ENCODE results near the gene HLA-F.

The HLA-F gene

DNA sequence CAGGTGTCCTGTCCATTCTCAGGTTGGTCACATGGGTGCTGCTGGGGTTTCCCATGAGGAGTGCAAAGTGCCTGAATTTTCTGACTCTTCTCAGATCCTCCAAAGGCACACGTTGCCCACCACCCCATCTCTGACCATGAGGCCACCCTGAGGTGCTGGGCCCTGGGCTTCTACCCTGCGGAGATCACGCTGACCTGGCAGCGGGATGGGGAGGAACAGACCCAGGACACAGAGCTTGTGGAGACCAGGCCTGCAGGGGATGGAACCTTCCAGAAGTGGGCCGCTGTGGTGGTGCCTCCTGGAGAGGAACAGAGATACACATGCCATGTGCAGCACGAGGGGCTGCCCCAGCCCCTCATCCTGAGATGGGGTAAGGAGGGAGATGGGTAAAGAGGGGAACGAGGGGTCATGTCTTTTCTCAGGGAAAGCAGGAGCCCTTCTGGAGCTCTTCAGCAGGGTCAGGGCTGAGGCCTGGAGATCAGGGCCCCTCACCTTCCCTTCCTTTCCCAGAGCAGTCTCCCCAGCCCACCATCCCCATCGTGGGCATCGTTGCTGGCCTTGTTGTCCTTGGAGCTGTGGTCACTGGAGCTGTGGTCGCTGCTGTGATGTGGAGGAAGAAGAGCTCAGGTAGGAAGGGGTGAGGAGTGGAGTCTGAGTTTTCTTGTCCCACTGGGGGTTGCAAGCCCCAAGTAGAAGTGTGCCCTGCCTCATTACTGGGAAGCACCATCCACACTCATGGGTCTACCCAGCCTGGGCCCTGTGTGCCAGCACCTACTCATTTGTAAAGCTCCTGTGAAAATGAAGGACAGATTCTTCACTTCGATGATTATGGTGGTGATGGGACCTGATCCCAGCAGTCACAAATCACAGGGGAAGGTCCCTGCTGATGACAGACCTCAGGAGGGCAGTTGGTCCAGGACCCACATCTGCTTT is 2.0 kb downstream of the HLA-F start:
- no peak overlapping the region for H3K4me3 ChIP-seq (replicated peaks; ENCODE audit: low read depth, low read length)
- TF ChIP-seq, protein P1, sequence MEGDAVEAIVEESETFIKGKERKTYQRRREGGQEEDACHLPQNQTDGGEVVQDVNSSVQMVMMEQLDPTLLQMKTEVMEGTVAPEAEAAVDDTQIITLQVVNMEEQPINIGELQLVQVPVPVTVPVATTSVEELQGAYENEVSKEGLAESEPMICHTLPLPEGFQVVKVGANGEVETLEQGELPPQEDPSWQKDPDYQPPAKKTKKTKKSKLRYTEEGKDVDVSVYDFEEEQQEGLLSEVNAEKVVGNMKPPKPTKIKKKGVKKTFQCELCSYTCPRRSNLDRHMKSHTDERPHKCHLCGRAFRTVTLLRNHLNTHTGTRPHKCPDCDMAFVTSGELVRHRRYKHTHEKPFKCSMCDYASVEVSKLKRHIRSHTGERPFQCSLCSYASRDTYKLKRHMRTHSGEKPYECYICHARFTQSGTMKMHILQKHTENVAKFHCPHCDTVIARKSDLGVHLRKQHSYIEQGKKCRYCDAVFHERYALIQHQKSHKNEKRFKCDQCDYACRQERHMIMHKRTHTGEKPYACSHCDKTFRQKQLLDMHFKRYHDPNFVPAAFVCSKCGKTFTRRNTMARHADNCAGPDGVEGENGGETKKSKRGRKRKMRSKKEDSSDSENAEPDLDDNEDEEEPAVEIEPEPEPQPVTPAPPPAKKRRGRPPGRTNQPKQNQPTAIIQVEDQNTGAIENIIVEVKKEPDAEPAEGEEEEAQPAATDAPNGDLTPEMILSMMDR (IDR thresholded peaks at IDR 0.05; ENCODE audit: low read length, missing control alignments) = no peak
- DNase-seq (ENCODE audit: low read depth) = no peak

DNA sequence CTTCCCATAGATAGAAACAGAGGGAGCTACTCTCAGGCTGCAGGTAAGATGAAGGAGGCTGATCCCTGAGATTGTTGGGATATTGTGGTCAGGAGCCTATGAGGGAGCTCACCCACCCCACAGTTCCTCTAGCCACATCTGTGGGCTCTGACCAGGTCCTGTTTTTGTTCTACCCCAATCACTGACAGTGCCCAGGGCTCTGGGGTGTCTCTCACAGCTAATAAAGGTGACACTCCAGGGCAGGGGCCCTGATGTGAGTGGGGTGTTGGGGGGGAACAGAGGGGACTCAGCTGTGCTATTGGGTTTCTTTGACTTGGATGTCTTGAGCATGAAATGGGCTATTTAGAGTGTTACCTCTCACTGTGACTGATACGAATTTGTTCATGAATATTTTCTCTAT is 2.8 kb downstream of the HLA-F start:
- DNase-seq (ENCODE audit: low read depth) = no peak
- TF ChIP-seq, protein P1 (IDR thresholded peaks at IDR 0.05; ENCODE audit: low read length, missing control alignments) = no peak
- H3K4me3 ChIP-seq (replicated peaks; ENCODE audit: low read depth, low read length) = no peak overlapping the region

DNA sequence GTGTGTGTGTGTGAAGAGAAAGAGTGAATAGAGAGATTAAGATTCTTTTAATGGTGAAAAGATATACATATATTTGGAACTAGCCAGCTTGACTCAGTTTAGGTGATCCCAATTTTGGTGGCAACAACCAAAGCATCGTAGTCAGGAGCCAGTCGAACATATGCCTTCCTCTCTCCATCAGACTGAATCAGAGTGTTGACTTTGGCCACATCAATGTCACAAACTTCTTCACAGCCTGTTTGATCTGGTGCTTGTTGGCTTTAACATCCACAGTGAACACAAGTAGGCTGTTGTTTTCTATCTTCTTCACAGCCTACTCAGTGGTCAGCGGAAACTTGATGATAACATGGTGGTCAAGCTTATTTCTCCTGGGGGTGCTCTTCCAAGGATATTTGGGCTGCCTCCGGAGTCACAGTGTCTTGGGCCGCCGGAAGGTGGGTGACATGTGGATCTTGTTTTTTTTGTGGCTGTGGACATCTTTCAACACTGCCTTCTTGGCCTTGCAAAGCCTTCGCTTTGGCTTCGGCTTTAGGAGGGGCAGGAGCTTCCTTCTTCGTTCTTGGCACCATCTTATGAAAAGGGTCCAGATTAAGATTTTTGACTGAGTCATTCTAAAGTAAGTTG is 3.4 kb downstream of the HLA-F start:
- TF ChIP-seq, protein P1 (IDR thresholded peaks at IDR 0.05; ENCODE audit: low read length, missing control alignments) = no peak
- H3K4me3 ChIP-seq (replicated peaks; ENCODE audit: low read depth, low read length) = no peak overlapping the region
- no peak for DNase-seq (ENCODE audit: low read depth)

DNA sequence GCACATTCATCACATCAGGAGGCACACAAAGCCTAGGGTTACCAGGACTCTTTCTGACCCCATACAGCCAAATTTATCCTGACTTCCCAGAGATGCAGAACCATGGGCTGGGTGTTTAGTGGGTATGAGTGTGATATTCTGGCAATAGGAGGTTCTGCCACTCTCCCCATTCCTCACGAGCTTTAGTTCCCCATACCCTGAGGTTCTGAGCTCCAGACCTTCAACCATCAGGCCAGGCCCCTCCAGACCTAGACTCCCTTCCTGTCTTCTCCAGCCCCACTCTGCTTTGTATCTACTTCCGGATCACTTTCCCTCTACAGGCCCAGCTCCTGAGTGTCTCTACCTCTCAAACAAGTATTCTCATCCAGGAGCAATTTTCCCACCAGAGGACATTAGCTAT is 4.4 kb downstream of the HLA-F start:
- TF ChIP-seq, protein P1 (IDR thresholded peaks at IDR 0.05; ENCODE audit: low read length, missing control alignments) = no peak
- DNase-seq (ENCODE audit: low read depth) = no peak
- no peak overlapping the region for H3K4me3 ChIP-seq (replicated peaks; ENCODE audit: low read depth, low read length)

DNA sequence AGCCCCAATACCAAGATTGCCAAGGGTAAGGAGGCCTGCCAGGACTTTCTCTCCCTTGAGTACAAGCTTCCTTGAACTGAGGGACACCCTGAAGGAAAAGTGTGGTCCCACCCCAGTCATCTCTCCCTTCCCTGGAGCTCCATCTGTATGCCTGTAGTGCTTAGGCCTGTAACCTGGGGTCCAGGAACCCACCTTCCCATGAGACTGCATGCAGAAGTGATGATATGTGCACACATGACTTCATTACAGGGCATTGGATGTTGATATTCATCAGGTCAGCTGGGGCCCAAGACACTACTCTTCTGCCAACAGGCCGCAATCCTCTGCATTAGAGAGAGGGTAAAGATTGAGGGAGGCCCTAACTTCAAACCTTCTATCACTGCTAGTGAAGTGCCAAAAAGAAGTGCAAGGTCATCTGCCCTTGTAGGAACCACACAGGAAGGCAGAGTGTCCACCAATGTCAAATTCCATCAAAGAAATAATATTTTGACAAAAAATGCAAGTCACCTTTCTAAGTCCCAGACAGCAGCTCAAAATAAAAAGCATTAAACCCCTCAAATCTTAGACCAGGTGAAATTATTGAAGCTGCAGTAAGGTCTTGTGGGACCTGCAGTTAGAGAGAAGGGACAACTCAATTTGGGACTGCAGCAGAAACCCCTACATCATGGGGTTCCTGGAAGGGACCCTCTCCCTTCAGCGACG is 5.1 kb downstream of the HLA-F start:
- TF ChIP-seq, protein P1 (IDR thresholded peaks at IDR 0.05; ENCODE audit: low read length, missing control alignments) = no peak
- no peak for DNase-seq (ENCODE audit: low read depth)

DNA sequence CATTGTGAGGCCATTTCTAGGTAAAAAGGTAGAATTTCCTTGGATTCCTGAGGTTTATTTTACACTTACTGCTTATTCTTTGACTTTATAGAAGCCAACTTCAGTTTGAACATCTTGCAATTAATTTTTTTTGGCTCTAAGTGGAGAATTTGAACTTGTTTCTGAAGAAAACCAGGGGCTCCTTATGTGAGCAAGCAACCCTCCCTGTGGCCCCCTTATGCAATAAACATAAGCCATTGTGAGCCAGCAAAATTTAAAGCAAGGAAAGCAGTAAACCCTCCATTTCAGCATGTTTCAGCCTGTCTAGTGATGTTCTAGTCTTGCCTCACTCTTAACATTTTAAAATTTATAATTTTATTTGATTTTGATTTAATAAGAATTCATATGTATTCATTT is 5.6 kb downstream of the HLA-F start:
- no peak overlapping the region for H3K4me3 ChIP-seq (replicated peaks; ENCODE audit: low read depth, low read length)
- TF ChIP-seq, protein P1 (IDR thresholded peaks at IDR 0.05; ENCODE audit: low read length, missing control alignments) = no peak
- DNase-seq (ENCODE audit: low read depth) = no peak

More for the DNA sequence above, 5.1 kb downstream of the HLA-F start:
- H3K4me3 ChIP-seq (replicated peaks; ENCODE audit: low read depth, low read length) = no peak overlapping the region
